B cell (primary cell): ENCODE measurements around the gene KRTAP5-2. TPM values are rescaled to one million over a fixed set of nuclear protein-coding genes. Genes with fewer than 3 reads are reported as not detected.

Source experiments
- ATAC-seq: fragments of 200-7000 bp; cut with Tn5 transposase; one replicate; pipeline ENCODE4 v1.10.0; 2021; ENCODE audit warnings: low read depth, mild to moderate bottlenecking, moderate number of reproducible peaks, moderate library complexity
- CTCF ChIA-PET: fragments of 350-600 bp; sonication (Branson Sonifier 250); formaldehyde crosslinking; loops from one replicate; lab custom pipeline; 2021; ENCODE audit warnings: antibody characterized with exemption, inconsistent platforms; lab: Charles Lee
- POLR2A ChIA-PET: fragments of 350-600 bp; sonication (Branson Sonifier 250); formaldehyde crosslinking; loops from one replicate; lab custom pipeline; 2021; ENCODE audit warnings: antibody characterized with exemption; lab: Charles Lee
- DNase-seq: peaks from one replicate; pipeline ENCODE4 v3.0.0; 2013
- H2AFZ ChIP-seq: 2 replicates; pipeline ENCODE4 v1.6.1; 2012; ENCODE audit warnings: mild to moderate bottlenecking, low read depth, low read length; ENCODE audit not compliant: insufficient read depth, poor library complexity, severe bottlenecking
- H3K27ac ChIP-seq, 2 donors: 1 replicate in 1 of 2; 2 replicates in 1 of 2; pipeline ENCODE4 v1.5.1; 2012 to 2013; ENCODE audit warnings: low read length in 2 of 2, mild to moderate bottlenecking in 2 of 2, moderate library complexity in 1 of 2
- H3K27me3 ChIP-seq, 4 experiments: fragments of 200-600 bp in 1 of 4; sonication (generic) in 1 of 4; replicated peaks in 1 of 4; 1 replicate in 2 of 4; 2 replicates in 2 of 4; pipeline versions ENCODE4 v1.6.1 to v1.7.0; 2013 to 2016; ENCODE audit warnings: low read length in 3 of 4, mild to moderate bottlenecking in 2 of 4, mixed read lengths in 1 of 4, moderate library complexity in 1 of 4; ENCODE audit not compliant: insufficient read depth in 4 of 4, control insufficient read depth in 3 of 4; ENCODE audit errors: control extremely low read depth in 1 of 4
- H3K36me3 ChIP-seq, 2 experiments: replicated peaks in 1 of 2; 1 replicate in 1 of 2; 2 replicates in 1 of 2; pipeline versions ENCODE4 v1.6.1 to v1.7.1; 2013; ENCODE audit warnings: low read length in 1 of 2; ENCODE audit not compliant: insufficient read depth in 2 of 2, control insufficient read depth in 1 of 2; ENCODE audit errors: control extremely low read depth in 1 of 2, extremely low read depth in 1 of 2
- H3K4me1 ChIP-seq, 2 donors: fragments of 200-600 bp in 1 of 2; sonication (generic) in 1 of 2; 1 replicate in 1 of 2; 2 replicates in 1 of 2; pipeline versions ENCODE4 v1.5.1 to v1.6.1; 2013 to 2017; ENCODE audit warnings: low read length in 2 of 2; ENCODE audit not compliant: control insufficient read depth in 2 of 2, insufficient read depth in 2 of 2
- H3K4me2 ChIP-seq: replicated peaks from 2 replicates; pipeline ENCODE3; 2012; ENCODE audit warnings: mild to moderate bottlenecking, low read depth, low read length; ENCODE audit not compliant: poor library complexity, severe bottlenecking
- H3K4me3 ChIP-seq, 5 experiments: fragments of 200-600 bp in 1 of 5; sonication (generic) in 1 of 5; 1 replicate in 3 of 5; 2 replicates in 2 of 5; pipeline versions ENCODE4 v1.5.1 to v1.7.0; 2011 to 2016; ENCODE audit warnings: low read length in 4 of 5, mild to moderate bottlenecking in 4 of 5, low read depth in 2 of 5, control low read depth in 1 of 5, moderate library complexity in 1 of 5; ENCODE audit not compliant: insufficient read depth in 1 of 5; ENCODE audit errors: control extremely low read depth in 1 of 5, extremely low read depth in 1 of 5
- H3K79me2 ChIP-seq: fragments of 200-600 bp; sonication (generic); one replicate; pipeline ENCODE4 v1.6.0; 2016; ENCODE audit warnings: low read length; ENCODE audit not compliant: control insufficient read depth, insufficient read depth
- H3K9ac ChIP-seq: fragments of 200-600 bp; sonication (generic); 2 replicates; pipeline ENCODE4 v1.6.1; 2017; ENCODE audit warnings: mild to moderate bottlenecking, low read length, moderate library complexity
- H3K9me3 ChIP-seq, 3 donors: one replicate each; pipeline versions ENCODE4 v1.6.1 to v1.7.1; 2013; ENCODE audit warnings: low read length in 2 of 3; ENCODE audit not compliant: control insufficient read depth in 2 of 3, insufficient read depth in 1 of 3; ENCODE audit errors: control extremely low read depth in 1 of 3
- H4K20me1 ChIP-seq: 2 replicates; pipeline ENCODE4 v1.6.0; 2012; ENCODE audit warnings: mild to moderate bottlenecking, low read length; ENCODE audit not compliant: insufficient read depth, control insufficient read depth, poor library complexity, severe bottlenecking
- H3K27ac Mint-ChIP-seq: one replicate; pipeline ENCODE4 v1.8.0; 2021; ENCODE audit warnings: mixed read lengths
- H3K27me3 Mint-ChIP-seq: one replicate; pipeline ENCODE4 v1.8.0; 2021; ENCODE audit warnings: mixed read lengths
- H3K4me1 Mint-ChIP-seq: one replicate; pipeline ENCODE4 v1.8.0; 2021; ENCODE audit warnings: mixed read lengths
- H3K4me3 Mint-ChIP-seq: one replicate; pipeline ENCODE4 v1.8.0; 2021; ENCODE audit warnings: mixed read lengths
- H3K9me3 Mint-ChIP-seq: one replicate; pipeline ENCODE4 v1.8.0; 2022; ENCODE audit warnings: mixed read lengths; ENCODE audit not compliant: insufficient read depth
- EZH2 ChIP-seq: IDR thresholded peaks from 2 replicates; pipeline ENCODE4 v1.6.1; 2012; ENCODE audit warnings: borderline replicate concordance, low read depth, mild to moderate bottlenecking, moderate library complexity, low read length; ENCODE audit not compliant: insufficient read depth, poor library complexity, severe bottlenecking
- WGBS: methylation state at CpG from one replicate; pipeline ENCODE4 v1.1.5; 2013; ENCODE audit warnings: missing lambda C conversion rate; ENCODE audit not compliant: insufficient coverage; 5-methylcytosine and 5-hydroxymethylcytosine counted together
- intact Hi-C: fragments of 100-400 bp; cut with micrococcal nuclease; formaldehyde crosslinking; loops from one replicate; pipeline ENCODE4 v1.10.0; 2022
- polyA plus RNA-seq: library from polyadenylated mRNA; depleted of rRNA; stranded (reverse); fragments of >200 nt; gene quantifications from 2 replicates; pipeline ENCODE4 v1.2.3, GENCODE V29; 2012
- total RNA-seq, 2 donors: library from RNA; stranded (reverse); fragments of 120-200 nt in 1 of 2; gene quantifications; 1 replicate in 1 of 2; 2 replicates in 1 of 2; pipeline versions ENCODE4 v1.2.3 to v1.2.4, GENCODE V29; 2013 to 2022
- TF ChIP-seq, protein P1 (sequence below): fragments of 200-600 bp; IDR thresholded peaks from one replicate; pipeline ENCODE4 v1.8.0; 2022; ENCODE audit warnings: antibody characterized with exemption, mild to moderate bottlenecking

Gene KRTAP5-2
- total and polyA plus RNA-seq, 2 donors (not counting 1 experiment from before 2014, with no cell fraction given): 0.36 TPM; not detected in 1

GRCh38 chr11:1565904-1566247, 32.2 kb downstream of the KRTAP5-2 start:
- DNase-seq: peak; percentile 24
- intact Hi-C loops: no loop called here

DNA sequence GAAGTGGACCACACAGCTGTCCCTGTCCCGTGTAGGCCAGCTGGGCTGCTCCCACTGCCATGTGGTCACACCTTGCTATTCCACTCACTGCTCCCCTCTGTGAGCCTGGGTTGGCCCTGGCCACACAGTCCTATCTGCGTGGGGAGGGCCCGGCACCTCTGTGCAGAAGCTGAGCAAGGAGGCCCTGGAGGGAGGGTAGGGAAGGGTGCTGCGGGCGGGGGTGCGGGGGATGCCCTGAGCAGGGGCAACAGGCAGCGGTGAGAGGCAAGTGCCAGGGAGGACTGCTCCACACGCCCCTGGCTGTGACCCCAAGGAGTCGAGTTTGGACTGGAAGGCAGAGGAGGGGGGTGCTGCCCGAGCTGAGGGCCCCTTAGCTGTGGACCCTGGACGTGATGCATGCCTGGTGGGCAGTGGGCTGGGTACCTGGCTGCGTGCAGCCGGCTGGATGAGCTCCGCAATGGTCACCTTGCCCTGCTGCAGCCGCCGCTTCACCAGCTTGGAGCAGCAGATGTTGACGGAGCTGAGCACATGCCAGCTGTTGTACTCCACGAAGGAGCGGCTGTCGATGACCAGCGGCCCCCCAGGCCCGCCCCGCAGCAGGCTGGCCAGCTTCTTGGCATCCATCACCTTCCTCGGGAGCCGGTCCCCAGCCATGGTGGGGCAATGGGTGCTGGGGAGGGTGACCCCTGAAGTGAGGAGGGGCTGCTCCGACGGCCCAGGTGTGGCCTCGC, 32.8 kb downstream of the KRTAP5-2 start:
- no peak overlapping the region for H3K9ac ChIP-seq
- Mint-ChIP-seq H3K27ac (no peak overlapping the region), H3K4me3 (no peak overlapping the region), H3K27me3 (peaks cover 9% of the 10 kb centered on the region), H3K9me3 (no peaks in the 10 kb centered on the region), H3K4me1 (peaks cover 5% of the 10 kb centered on the region)
- peaks cover 0 to 28% (median 2%) of the 10 kb centered on the region in 4 experiments for H3K27me3 ChIP-seq
- no peak for ATAC-seq
- no peak overlapping the region for H3K4me3 ChIP-seq
- intact Hi-C loops: no loop called here
- CTCF ChIA-PET: interaction anchor here (1.4 to 4.5 kb wide), 2 partner anchors 10 to 18 kb away, joined by 4 to 28 read pairs; no protein-coding TSS in a partner anchor
- H3K4me1 ChIP-seq: peaks cover under 1 to 1% of the 10 kb centered on the region in 2 donors
- H3K27ac ChIP-seq: no peak overlapping the region
- 84% methylated on average over 28 of the region's 28 CpGs for WGBS
- H3K79me2 ChIP-seq: no peaks in the 10 kb centered on the region
- H3K4me2 ChIP-seq: no peak overlapping the region
- H4K20me1 ChIP-seq: no peaks in the 10 kb centered on the region
- no peaks in the 10 kb centered on the region for H3K36me3 ChIP-seq
- no peak overlapping the region for H2AFZ ChIP-seq
- peaks cover 0 to 11% (median 0%) of the 10 kb centered on the region in 3 donors for H3K9me3 ChIP-seq
- DNase-seq: peak; percentile 33
- POLR2A ChIA-PET: no interaction called here
- TF ChIP-seq, protein P1, sequence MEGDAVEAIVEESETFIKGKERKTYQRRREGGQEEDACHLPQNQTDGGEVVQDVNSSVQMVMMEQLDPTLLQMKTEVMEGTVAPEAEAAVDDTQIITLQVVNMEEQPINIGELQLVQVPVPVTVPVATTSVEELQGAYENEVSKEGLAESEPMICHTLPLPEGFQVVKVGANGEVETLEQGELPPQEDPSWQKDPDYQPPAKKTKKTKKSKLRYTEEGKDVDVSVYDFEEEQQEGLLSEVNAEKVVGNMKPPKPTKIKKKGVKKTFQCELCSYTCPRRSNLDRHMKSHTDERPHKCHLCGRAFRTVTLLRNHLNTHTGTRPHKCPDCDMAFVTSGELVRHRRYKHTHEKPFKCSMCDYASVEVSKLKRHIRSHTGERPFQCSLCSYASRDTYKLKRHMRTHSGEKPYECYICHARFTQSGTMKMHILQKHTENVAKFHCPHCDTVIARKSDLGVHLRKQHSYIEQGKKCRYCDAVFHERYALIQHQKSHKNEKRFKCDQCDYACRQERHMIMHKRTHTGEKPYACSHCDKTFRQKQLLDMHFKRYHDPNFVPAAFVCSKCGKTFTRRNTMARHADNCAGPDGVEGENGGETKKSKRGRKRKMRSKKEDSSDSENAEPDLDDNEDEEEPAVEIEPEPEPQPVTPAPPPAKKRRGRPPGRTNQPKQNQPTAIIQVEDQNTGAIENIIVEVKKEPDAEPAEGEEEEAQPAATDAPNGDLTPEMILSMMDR: no peak
- no peak for TF ChIP-seq EZH2

More at GRCh38 chr11:1565904-1566247, 32.2 kb downstream of the KRTAP5-2 start:
- Histone ChIP-seq H3K4me3 (no peak overlapping the region), H3K4me1 (peaks cover 5 to 7% of the 10 kb centered on the region in 2 donors), H3K79me2 (no peaks in the 10 kb centered on the region), H3K27me3 (peaks cover 0 to 34% (median 4%) of the 10 kb centered on the region in 4 experiments), H3K9ac (no peak overlapping the region), H4K20me1 (no peaks in the 10 kb centered on the region), H3K4me2 (no peak overlapping the region), H2AFZ (no peak overlapping the region), H3K27ac (no peak overlapping the region), H3K36me3 (no peaks in the 10 kb centered on the region), H3K9me3 (peaks cover 0 to 11% (median 0%) of the 10 kb centered on the region in 3 donors)
- 77% methylated on average over 5 of the region's 5 CpGs for WGBS
- H3K4me3 Mint-ChIP-seq: no peak overlapping the region
- peaks cover 9% of the 10 kb centered on the region for H3K4me1 Mint-ChIP-seq
- H3K9me3 Mint-ChIP-seq: no peaks in the 10 kb centered on the region
- TF ChIP-seq, protein P1: no peak
- TF ChIP-seq EZH2: no peak
- H3K27ac Mint-ChIP-seq: no peak overlapping the region
- ATAC-seq: no peak
- POLR2A ChIA-PET: no interaction called here
- CTCF ChIA-PET: interaction anchor here (1.4 to 4.5 kb wide), 2 partner anchors 9 to 19 kb away, joined by 4 to 28 read pairs; no protein-coding TSS in a partner anchor
- peaks cover 9% of the 10 kb centered on the region for H3K27me3 Mint-ChIP-seq
